GM23338 (cell line): ENCODE measurements around the gene SLC17A5. TPM values are rescaled to one million over a fixed set of nuclear protein-coding genes. Genes with fewer than 3 reads are reported as not detected.

ENCODE experiments used
- ATAC-seq: fragments of 200-7000 bp; cut with Tn5 transposase; 3 replicates; pipeline ENCODE4 v1.9.1; 2020
- DNase-seq: peaks from one replicate; pipeline ENCODE4 v3.0.0-alpha.2; 2015; ENCODE audit warnings: low spot score
- H2AFZ ChIP-seq: fragments of 200-600 bp; sonication (generic); 2 replicates; pipeline ENCODE4 v1.8.0; 2016; ENCODE audit warnings: antibody characterized with exemption, mild to moderate bottlenecking, moderate library complexity
- H3F3A ChIP-seq: fragments of 200-600 bp; sonication (generic); replicated peaks from 2 replicates; pipeline ENCODE4 v1.8.0; 2017; ENCODE audit warnings: antibody characterized with exemption, mixed run types, low read depth
- H3K27ac ChIP-seq: fragments of 200-600 bp; sonication (generic); 2 replicates; pipeline ENCODE4 v1.6.1; 2016; ENCODE audit warnings: low read depth
- H3K27me3 ChIP-seq: fragments of 200-600 bp; sonication (generic); 2 replicates; pipeline ENCODE4 v1.8.0; 2016; ENCODE audit warnings: mild to moderate bottlenecking, mixed run types, moderate library complexity; ENCODE audit not compliant: insufficient read depth
- H3K36me3 ChIP-seq: fragments of 200-600 bp; sonication (generic); 2 replicates; pipeline ENCODE4 v1.8.0; 2016; ENCODE audit warnings: mild to moderate bottlenecking; ENCODE audit not compliant: insufficient read depth
- H3K4me1 ChIP-seq: fragments of 200-600 bp; sonication (generic); 2 replicates; pipeline ENCODE4 v1.8.0; 2016; ENCODE audit warnings: mild to moderate bottlenecking, moderate library complexity; ENCODE audit not compliant: insufficient read depth
- H3K4me2 ChIP-seq: fragments of 200-600 bp; sonication (generic); 2 replicates; pipeline ENCODE4 v1.7.1; 2017; ENCODE audit warnings: mixed run types
- H3K4me3 ChIP-seq: fragments of 200-600 bp; sonication (generic); 2 replicates; pipeline ENCODE4 v1.6.1; 2016; ENCODE audit warnings: mixed run types
- H3K79me2 ChIP-seq: fragments of 200-600 bp; sonication (generic); replicated peaks from 2 replicates; pipeline ENCODE4 v1.8.0; 2017; ENCODE audit warnings: mild to moderate bottlenecking; ENCODE audit not compliant: insufficient read depth
- H3K9me2 ChIP-seq: fragments of 200-600 bp; sonication (generic); 2 replicates; pipeline ENCODE4 v1.8.0; 2017; ENCODE audit not compliant: insufficient read depth
- H4K20me1 ChIP-seq: fragments of 200-600 bp; sonication (generic); replicated peaks from 2 replicates; pipeline ENCODE4 v1.8.0; 2017; ENCODE audit warnings: mild to moderate bottlenecking; ENCODE audit not compliant: insufficient read depth
- H3K27ac Mint-ChIP-seq: 2 replicates; pipeline ENCODE4 v1.8.0; 2020; ENCODE audit warnings: inconsistent platforms, mild to moderate bottlenecking, moderate library complexity, mixed read lengths
- H3K27me3 Mint-ChIP-seq: 3 replicates; pipeline ENCODE4 v1.8.0; 2022; ENCODE audit warnings: low read depth, mild to moderate bottlenecking, moderate library complexity, mixed read lengths, inconsistent platforms; ENCODE audit not compliant: insufficient read depth, poor library complexity
- H3K36me3 Mint-ChIP-seq: 3 replicates; pipeline ENCODE4 v1.8.0; 2021; ENCODE audit warnings: low read depth, mild to moderate bottlenecking, inconsistent platforms, moderate library complexity, mixed read lengths
- H3K4me1 Mint-ChIP-seq: 3 replicates; pipeline ENCODE4 v1.8.0; 2020; ENCODE audit warnings: mild to moderate bottlenecking, inconsistent platforms, mixed read lengths
- H3K4me3 Mint-ChIP-seq: 3 replicates; pipeline ENCODE4 v1.8.0; 2021; ENCODE audit warnings: moderate library complexity, mild to moderate bottlenecking, inconsistent platforms, mixed read lengths
- H3K9me3 Mint-ChIP-seq: 3 replicates; pipeline ENCODE4 v1.8.0; 2020; ENCODE audit warnings: moderate library complexity, mild to moderate bottlenecking, inconsistent platforms, mixed read lengths
- CREB1 ChIP-seq: fragments of 250-450 bp; sonication (Bioruptor Pico); IDR thresholded peaks from 2 replicates; pipeline ENCODE4 v1.5.0; 2020; ENCODE audit warnings: low read depth, mild to moderate bottlenecking, moderate library complexity
- CTCF ChIP-seq, 2 experiments: fragments of 200-600 bp in 1 of 2; sonication (generic) in 1 of 2; conservative IDR thresholded peaks; 2 replicates each; pipeline versions ENCODE4 v1.5.1 to v1.6.1; 2016 to 2017; ENCODE audit warnings: antibody characterized with exemption in 2 of 2, low read depth in 2 of 2, mild to moderate bottlenecking in 2 of 2, moderate library complexity in 1 of 2
- ETS1 ChIP-seq: IDR thresholded peaks from 2 replicates; pipeline ENCODE4 v1.6.1; 2016; ENCODE audit warnings: antibody characterized with exemption
- EZH2 ChIP-seq: fragments of 200-600 bp; sonication (generic); IDR thresholded peaks from one replicate; pipeline ENCODE4 v1.8.0; 2017; ENCODE audit warnings: antibody characterized with exemption, mild to moderate bottlenecking, low read depth; ENCODE audit not compliant: unreplicated experiment
- EZH2phosphoT487 ChIP-seq: fragments of 200-600 bp; sonication (generic); IDR thresholded peaks from one replicate; pipeline ENCODE4 v1.8.1; 2018; ENCODE audit warnings: antibody characterized with exemption; ENCODE audit not compliant: unreplicated experiment
- JUNB ChIP-seq: IDR thresholded peaks from one replicate; pipeline ENCODE4 v1.6.1; 2016; ENCODE audit warnings: antibody characterized with exemption; ENCODE audit not compliant: unreplicated experiment
- NANOG ChIP-seq: IDR thresholded peaks from 2 replicates; pipeline ENCODE4 v1.6.1; 2016; ENCODE audit warnings: antibody characterized with exemption, borderline replicate concordance
- POLR2AphosphoS5 ChIP-seq: IDR thresholded peaks from 2 replicates; pipeline ENCODE4 v1.6.1; 2016; ENCODE audit warnings: antibody characterized with exemption, low read depth
- REST ChIP-seq: IDR thresholded peaks from one replicate; pipeline ENCODE4 v1.6.1; 2018; ENCODE audit warnings: antibody characterized with exemption; ENCODE audit not compliant: unreplicated experiment
- STAT1 ChIP-seq: IDR thresholded peaks from one replicate; pipeline ENCODE4 v1.6.1; 2016; ENCODE audit warnings: antibody characterized with exemption; ENCODE audit not compliant: unreplicated experiment
- ZNF114 ChIP-seq: fragments of 250-450 bp; sonication (Bioruptor Pico); IDR thresholded peaks from 2 replicates; pipeline ENCODE4 v1.5.0; 2020; ENCODE audit warnings: mild to moderate bottlenecking, moderate library complexity
- ZNF331 ChIP-seq: fragments of 250-450 bp; sonication (Bioruptor Pico); IDR thresholded peaks from 2 replicates; pipeline ENCODE4 v1.5.0; 2020; ENCODE audit warnings: low read depth, mild to moderate bottlenecking, moderate library complexity
- polyA plus RNA-seq: library from polyadenylated mRNA; unstranded; fragments of >200 nt; fragmentation: Nextera tagmentation; extraction: Ambion mirVana; gene quantifications from 2 replicates; pipeline ENCODE4 v1.2.1, GENCODE V29; 2016
- total RNA-seq: library from RNA; depleted of rRNA; stranded (reverse); fragments of >200 nt; shearing (Covaris generic); gene quantifications from 2 replicates; pipeline ENCODE4 v1.2.3, GENCODE V29; 2014
- TF ChIP-seq, protein P1 (sequence below): fragments of 250-450 bp; sonication (Bioruptor Pico); IDR thresholded peaks from 2 replicates; pipeline ENCODE4 v1.5.0; 2020; ENCODE audit warnings: mild to moderate bottlenecking, moderate library complexity

The SLC17A5 gene
- total and polyA plus RNA-seq, 2 experiments from 2014 or later = 9.2 to 17.7 TPM

- Histone ChIP-seq H3K36me3 (peaks cover 1% of the 10 kb centered on the region; the same call in 1 of the 2 replicates), H3K4me2 (no peak overlapping the region), H3K4me3 (no peak overlapping the region), H3K79me2 (no peaks in the 10 kb centered on the region), H4K20me1 (no peaks in the 10 kb centered on the region), H3F3A (no peaks in the 10 kb centered on the region), H2AFZ (no peak overlapping the region), H3K27ac (no peak overlapping the region), H3K27me3 (no peaks in the 10 kb centered on the region), H3K9me2 (no peaks in the 10 kb centered on the region), H3K4me1 (peaks cover 3% of the 10 kb centered on the region; the same call in 1 of the 2 replicates)
- no peaks in the 10 kb centered on the region for H3K4me1 Mint-ChIP-seq
- H3K27me3 Mint-ChIP-seq = no peaks in the 10 kb centered on the region
- H3K9me3 Mint-ChIP-seq = no peaks in the 10 kb centered on the region
- ATAC-seq = no peak
- no peak for DNase-seq
- peaks cover 8% of the 10 kb centered on the region for H3K36me3 Mint-ChIP-seq
- TF ChIP-seq ZNF114 (no peak), ETS1 (no peak), REST (no peak), NANOG (no peak), JUNB (no peak), STAT1 (no peak), CTCF (conservative IDR thresholded peaks at IDR 0.05; ENCODE audit: low read depth in 2 of 2) (no peak), EZH2 (no peak), ZNF331 (CRISPR knock-in tag) (no peak), POLR2AphosphoS5 (no peak), CREB1 (CRISPR knock-in tag) (no peak), EZH2phosphoT487 (no peak)
- TF ChIP-seq, protein P1, sequence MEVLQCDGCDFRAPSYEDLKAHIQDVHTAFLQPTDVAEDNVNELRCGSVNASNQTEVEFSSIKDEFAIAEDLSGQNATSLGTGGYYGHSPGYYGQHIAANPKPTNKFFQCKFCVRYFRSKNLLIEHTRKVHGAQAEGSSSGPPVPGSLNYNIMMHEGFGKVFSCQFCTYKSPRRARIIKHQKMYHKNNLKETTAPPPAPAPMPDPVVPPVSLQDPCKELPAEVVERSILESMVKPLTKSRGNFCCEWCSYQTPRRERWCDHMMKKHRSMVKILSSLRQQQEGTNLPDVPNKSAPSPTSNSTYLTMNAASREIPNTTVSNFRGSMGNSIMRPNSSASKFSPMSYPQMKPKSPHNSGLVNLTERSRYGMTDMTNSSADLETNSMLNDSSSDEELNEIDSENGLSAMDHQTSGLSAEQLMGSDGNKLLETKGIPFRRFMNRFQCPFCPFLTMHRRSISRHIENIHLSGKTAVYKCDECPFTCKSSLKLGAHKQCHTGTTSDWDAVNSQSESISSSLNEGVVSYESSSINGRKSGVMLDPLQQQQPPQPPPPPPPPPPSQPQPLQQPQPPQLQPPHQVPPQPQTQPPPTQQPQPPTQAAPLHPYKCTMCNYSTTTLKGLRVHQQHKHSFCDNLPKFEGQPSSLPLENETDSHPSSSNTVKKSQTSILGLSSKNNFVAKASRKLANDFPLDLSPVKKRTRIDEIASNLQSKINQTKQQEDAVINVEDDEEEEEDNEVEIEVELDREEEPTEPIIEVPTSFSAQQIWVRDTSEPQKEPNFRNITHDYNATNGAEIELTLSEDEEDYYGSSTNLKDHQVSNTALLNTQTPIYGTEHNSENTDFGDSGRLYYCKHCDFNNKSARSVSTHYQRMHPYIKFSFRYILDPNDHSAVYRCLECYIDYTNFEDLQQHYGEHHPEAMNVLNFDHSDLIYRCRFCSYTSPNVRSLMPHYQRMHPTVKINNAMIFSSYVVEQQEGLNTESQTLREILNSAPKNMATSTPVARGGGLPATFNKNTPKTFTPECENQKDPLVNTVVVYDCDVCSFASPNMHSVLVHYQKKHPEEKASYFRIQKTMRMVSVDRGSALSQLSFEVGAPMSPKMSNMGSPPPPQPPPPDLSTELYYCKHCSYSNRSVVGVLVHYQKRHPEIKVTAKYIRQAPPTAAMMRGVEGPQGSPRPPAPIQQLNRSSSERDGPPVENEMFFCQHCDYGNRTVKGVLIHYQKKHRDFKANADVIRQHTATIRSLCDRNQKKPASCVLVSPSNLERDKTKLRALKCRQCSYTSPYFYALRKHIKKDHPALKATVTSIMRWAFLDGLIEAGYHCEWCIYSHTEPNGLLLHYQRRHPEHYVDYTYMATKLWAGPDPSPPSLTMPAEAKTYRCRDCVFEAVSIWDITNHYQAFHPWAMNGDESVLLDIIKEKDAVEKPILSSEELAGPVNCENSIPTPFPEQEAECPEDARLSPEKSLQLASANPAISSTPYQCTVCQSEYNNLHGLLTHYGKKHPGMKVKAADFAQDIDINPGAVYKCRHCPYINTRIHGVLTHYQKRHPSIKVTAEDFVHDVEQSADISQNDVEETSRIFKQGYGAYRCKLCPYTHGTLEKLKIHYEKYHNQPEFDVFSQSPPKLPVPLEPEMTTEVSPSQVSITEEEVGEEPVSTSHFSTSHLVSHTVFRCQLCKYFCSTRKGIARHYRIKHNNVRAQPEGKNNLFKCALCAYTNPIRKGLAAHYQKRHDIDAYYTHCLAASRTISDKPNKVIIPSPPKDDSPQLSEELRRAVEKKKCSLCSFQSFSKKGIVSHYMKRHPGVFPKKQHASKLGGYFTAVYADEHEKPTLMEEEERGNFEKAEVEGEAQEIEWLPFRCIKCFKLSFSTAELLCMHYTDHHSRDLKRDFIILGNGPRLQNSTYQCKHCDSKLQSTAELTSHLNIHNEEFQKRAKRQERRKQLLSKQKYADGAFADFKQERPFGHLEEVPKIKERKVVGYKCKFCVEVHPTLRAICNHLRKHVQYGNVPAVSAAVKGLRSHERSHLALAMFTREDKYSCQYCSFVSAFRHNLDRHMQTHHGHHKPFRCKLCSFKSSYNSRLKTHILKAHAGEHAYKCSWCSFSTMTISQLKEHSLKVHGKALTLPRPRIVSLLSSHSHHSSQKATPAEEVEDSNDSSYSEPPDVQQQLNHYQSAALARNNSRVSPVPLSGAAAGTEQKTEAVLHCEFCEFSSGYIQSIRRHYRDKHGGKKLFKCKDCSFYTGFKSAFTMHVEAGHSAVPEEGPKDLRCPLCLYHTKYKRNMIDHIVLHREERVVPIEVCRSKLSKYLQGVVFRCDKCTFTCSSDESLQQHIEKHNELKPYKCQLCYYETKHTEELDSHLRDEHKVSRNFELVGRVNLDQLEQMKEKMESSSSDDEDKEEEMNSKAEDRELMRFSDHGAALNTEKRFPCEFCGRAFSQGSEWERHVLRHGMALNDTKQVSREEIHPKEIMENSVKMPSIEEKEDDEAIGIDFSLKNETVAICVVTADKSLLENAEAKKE (CRISPR knock-in tag) = no peak
- no peak overlapping the region for H3K27ac Mint-ChIP-seq
- H3K4me3 Mint-ChIP-seq = no peak overlapping the region
Measured at GRCh38 chr6:73640179-73640750, 13.5 kb downstream of the SLC17A5 start.
